Glomerular endothelial cell (primary cell): Measurements from ENCODE around the gene RNU5D-1. TPM values are rescaled to one million over a fixed set of nuclear protein-coding genes. Genes with fewer than 3 reads are reported as not detected.
"Not testable (repeated sequence)": the region's sequence is repeated elsewhere in the genome, so short reads cannot be mapped to it uniquely, and the experiment has no call there.

Experiments
- DNase-seq: peaks from one replicate; pipeline ENCODE4 v3.0.0-alpha.2; 2011; ENCODE audit warnings: low read depth, low spot score; ENCODE audit errors: extremely low read depth
- total RNA-seq: library from RNA; depleted of rRNA; stranded (reverse); fragments of >200 nt; gene quantifications from 2 replicates; pipeline ENCODE4 v1.2.3, GENCODE V29; 2015

Gene RNU5D-1
- not detected in 2 replicates for total RNA-seq

DNA sequence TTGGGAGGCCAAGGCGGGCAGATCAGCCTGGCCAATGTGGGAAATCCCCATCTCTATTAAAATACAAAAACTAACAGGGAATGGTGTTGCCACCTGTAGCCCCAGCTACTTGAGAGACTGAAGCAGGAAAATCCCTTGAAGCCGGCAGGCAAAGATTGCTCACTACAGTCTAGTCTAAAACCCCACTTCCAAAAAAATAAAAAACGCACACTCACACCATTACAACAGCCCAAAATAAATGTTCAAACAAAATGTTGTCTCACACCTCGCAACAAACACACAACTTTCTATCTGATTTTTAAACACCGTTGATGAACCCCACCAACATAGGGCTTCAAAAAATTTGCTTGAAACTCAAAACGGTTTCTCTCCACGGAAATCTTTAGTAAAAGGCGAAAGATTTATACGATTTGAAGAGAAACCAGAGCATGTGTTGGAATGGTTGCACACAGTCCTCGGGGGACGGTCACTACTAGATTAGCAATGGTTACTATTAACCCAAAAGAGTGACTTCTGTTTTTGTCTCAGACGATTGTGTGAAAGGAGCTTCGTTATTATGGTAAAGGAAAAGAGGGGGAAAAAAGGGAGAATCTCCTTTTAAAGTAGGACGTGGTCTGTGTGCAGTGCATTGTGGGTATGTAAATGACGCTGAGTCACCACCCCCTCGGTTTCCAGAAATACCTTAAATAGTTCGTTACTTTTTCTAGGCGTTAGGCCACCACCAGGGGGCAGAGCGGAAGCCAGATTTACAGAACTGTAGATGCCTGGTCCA is at the start of gene RNU5D-1:
Gene RNU5D-1, minus strand, starts transcription at position 430 of the 772 bp plus-strand sequence.
- DNase-seq, result peak; percentile 98

DNA sequence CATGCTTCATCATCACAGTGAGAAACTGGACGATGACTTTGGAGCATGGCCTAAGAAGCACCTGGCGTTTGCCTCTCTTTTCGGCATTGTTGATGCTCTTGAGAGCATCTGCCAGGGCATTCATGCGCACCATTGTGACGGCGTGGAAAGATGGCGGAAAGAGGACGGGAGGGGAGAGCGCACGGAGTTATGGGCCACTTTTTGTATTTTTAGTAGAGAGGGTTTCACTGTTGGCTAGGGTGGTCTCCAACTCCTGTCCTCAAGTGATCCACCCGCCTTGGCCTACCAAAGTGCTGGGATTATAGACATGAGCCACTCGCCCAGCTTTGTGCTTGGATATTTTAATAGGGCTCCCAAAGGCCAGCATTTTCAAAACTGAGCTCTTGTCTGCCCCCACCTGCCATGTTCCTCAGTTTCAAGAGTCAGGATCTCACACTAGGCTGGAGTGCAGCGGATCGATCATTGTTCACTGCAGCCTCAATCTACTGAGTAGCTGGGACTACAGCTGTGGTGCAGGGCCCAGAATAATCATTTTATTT is 49.7 kb upstream of the RNU5D-1 start:
- DNase-seq, result no peak

DNA sequence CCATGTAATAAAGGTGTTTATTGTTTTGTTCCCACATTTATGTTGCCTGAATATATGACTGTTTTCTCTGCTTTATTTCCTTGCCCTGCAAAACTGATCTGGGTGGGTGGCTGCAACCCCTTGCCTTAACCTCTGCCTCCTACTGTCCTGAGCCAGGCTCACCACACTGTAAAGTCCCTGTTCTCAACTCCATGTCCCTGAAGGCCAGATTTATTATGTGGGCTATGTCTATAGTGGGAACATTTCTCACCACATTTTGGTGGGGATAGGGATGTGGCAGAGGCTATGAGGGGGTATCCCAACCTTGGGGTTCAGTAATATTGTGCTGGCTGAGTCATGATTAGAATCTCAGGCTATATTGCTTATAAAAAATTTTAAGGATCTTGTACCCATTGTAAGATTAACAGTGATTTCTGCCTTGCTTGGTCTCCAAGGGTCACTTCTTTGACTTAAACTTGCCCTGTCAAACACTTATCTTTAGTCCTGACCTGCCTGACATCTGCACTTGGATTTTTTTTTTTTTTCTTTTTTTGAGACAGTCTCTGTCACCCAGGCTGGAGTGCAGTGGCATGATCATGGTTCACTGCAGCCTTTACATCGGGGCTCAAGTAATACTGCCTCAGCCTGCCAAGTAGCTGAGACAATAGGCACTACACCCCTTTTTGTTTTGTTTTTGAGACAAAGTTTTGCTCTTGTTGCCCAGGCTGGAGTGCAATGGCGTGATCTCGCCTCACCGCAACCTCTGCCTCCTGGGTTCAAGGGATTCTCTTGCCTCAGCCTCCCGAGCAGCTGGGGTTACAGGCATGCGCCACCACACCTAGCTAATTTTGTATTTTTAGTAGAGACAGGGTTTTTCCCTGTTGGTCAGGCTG is 48.0 kb upstream of the RNU5D-1 start:
- no peak for DNase-seq

DNA sequence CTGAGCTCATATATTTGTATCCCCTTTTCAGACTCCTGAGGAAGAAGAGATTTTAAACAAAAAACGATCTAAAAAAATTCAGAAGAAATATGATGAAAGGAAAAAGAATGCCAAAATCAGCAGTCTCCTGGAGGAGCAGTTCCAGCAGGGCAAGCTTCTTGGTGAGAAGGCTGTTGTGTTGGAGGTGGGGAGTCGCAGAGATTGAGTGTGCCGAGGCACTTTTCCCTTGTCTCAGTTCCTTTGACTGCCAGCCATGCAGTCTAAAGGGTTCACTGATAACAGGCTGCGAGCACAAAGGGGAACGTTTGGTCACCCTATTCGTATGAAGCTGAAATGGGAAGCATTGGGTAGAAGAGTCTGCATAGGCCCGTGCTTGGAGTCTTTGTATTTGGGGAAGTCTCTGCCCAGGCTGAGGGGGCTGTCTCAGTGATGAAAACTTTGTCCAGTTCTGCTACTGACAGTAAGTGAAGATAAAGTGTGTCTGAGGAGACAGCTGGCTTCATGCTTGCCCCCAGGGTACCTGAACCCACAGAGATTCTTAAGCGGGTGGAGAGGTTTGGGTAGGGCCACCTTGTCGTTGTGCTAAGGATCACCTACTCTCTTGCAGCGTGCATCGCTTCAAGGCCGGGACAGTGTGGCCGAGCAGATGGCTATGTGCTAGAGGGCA is 47.1 kb upstream of the RNU5D-1 start:
- DNase-seq, result no peak

DNA sequence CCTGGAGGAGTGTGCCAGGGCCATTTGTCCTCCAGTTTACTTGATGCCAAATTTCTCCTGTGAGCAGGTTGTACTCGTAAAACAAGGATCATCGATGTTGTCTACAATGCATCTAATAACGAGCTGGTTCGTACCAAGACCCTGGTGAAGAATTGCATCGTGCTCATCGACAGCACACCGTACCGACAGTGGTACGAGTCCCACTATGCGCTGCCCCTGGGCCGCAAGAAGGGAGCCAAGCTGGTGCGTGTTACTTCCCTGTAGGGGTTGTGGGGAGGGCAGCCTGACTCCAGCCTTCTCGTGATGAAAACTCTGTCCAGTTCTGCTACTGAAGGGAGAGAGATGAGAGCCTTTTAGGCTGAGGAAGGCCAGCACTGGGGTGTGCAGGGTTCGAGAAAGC is 46.6 kb upstream of the RNU5D-1 start:
- no peak for DNase-seq

DNA sequence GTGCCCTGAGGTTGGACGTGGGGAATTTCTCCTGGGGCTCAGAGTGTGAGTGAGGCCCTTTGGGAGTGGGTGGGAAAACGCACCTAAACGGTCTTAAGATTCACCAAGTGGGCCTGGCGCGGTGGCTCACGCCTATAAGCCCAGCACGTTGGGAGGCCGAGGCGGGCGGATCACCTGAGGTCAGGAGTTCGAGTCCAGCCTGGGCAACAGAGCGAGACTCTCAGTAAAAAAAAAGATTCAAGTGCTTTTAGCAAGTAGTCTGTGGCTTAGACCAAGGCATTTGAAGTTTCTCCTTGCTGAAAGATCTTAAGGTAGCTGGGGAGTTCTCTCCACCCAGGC is 45.7 kb upstream of the RNU5D-1 start:
- DNase-seq, result no peak

DNA sequence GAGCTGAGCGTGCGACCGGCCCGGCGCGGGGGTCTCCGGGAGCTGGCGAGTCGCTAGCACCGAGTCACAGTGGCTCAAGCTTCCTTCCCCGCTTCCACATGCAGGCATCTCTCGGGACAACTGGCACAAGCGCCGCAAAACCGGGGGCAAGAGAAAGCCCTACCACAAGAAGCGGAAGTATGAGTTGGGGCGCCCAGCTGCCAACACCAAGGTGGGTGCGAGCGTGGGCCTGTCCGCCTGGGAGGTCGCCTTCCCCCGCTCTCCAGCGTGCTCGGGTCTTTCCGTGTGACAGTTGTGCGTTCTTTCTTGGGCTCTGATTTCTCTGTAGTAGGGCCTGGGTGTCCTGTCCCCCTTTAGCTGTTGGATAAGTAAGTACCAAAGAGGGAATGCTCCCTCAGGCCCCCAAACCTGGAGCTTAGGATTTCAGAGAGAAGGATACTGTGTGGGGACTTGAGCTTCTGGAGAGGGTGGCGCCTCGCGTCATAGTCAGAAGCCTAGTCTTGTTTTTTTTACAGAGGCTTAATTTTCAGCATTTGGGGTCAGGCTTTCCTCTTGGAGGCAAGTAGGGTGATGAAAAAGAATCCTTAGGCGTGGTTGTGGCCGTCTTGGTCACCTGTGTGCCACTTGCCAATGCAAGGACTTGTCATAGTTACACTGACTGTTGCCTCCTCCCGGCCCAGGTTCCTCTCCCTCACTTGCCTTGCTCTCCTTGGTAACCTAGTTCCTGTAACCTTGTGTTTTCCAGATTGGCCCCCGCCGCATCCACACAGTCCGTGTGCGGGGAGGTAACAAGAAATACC is 45.2 kb upstream of the RNU5D-1 start:
- DNase-seq, result no peak

DNA sequence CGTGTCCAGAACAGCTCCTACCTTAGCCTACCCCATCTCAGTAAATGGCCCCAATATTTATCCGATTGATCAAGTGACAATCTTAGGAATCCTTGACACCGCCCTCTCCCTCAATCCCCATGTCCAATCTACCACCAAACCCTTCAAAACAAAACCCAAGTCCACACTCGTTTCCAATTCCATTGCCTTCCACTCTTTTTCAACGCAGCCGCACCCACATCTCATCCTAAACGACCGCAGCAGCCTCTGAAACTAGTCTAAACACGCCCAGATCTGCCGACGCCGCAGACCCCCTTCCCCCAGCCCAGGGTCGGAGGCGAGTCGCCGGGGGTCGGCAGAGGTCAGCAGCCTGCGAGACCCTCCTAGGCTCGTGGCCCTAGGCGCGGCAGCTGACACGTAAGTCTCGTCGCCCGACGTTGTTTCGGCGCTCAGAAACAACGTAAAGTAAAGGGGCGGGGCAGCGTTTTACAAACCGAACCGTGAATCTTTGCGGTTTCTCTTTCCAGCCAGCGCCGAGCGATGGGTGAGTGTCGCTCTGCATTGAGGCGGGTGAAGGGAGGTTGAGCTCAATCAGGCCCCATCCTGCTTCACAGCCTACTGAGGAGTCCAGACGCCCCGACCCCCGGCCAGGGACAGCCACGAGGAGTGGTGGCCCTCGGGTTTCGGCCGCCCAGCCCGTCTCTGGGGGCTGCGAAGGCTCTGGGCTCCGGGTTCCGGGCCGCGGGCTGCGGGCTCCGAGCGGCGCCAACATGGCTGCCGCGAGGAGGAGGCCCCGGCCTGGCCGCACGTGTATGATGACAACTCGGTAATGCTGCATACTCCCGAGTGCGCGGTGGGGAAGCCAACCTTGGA is 44.3 kb upstream of the RNU5D-1 start, which contains the start of gene RPS8:
Gene RPS8, plus strand, starts transcription at position 463 of the 852 bp plus-strand sequence. Its CDS starts 57 bp downstream, at position 520.
- peak; percentile 70 for DNase-seq

DNA sequence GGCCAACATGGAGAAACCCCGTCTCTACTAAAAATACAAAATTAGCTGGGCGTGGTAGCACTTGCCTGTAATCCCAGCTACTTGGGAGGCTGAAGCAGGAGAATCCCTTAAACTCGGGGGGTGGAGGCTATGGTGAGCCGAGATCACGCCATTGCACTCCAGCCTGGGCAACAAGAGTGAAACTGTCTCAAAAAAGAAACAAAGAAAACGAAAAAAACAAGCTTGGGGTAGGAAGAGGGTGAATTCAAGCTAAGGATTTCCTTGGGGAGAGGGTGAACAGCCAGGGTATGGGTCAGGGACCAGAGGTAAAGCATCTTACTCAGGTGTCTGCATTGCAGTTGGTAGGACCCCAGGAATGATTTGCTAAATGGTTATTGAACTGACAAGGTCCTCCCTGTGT is 35.5 kb upstream of the RNU5D-1 start:
- DNase-seq, result not testable (repeated sequence)

DNA sequence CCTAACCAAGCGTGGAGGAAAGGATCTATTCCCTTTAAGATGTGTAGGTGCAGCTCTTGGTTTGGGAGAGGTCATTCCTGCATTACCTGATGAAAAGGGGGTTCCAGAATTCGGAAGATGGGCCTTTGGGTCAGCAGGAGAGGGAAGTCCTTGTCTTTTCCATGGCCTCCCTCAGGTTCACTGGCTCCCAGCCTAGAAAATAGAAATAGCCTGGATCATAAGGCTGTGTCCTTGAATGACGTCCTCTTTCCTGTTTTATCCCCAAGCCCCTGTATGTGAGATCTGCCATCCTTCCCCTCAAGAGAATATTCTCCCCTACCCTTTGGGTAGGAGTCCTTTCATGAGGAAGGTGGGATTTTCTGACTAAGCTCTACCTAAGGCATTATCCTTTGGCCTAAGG is 29.9 kb upstream of the RNU5D-1 start:
- no peak for DNase-seq

DNA sequence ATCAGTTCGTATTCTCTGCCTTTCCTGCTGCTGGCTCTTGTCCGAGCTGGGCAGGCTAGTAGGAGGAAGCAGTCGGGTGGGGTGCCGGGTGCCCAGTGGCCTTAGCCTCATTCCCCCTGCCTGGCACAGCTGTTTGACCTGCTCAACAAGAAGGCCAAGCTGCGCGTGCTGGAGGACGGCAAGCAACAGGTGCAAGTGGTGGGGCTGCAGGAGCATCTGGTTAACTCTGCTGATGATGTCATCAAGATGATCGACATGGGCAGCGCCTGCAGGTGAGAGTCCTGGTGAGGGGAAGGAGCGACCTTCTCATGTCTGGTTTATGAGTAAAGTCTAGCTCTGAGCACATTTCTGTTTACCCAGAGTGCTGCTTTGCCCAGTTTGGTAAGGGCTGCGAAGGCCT is 28.1 kb upstream of the RNU5D-1 start:
- no peak for DNase-seq

DNA sequence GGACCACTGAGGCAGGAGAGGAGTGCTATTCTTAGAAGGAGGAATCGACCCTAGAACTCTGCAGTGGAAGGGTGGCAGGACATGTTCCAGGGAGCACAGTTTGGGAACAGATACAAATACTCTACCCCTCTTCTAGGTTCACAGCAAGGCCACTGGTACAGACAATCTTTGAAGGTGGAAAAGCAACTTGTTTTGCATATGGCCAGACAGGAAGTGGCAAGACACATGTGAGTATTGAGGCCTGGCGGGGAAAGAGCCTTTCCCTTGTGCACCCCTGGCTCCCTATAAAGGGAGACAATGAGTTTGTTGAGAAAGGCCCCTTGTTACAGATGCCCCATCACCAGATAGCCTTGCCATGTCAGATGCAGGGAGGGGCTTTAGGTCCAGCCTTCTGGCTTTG is 26.4 kb upstream of the RNU5D-1 start:
- DNase-seq, result no peak

DNA sequence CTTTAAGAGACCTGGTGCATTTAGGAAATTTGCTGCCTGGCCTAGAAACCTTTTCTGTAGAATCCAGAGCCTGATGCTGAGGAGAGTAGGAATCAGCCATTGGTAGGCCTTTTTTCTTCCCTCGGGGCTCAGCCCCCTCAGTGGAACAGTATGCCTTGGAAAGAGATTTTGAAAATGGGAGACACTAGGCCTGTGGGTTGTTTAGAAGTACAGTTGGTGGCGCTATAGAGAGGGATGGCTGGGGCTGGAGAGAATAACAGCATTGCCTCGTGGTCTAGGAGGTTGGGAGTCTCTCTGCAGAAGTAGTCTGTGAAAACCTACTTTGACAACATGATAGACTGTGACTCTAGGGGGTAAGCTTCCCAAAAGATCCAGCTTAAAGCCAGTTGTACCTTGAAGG is 16.9 kb upstream of the RNU5D-1 start:
- no peak for DNase-seq

DNA sequence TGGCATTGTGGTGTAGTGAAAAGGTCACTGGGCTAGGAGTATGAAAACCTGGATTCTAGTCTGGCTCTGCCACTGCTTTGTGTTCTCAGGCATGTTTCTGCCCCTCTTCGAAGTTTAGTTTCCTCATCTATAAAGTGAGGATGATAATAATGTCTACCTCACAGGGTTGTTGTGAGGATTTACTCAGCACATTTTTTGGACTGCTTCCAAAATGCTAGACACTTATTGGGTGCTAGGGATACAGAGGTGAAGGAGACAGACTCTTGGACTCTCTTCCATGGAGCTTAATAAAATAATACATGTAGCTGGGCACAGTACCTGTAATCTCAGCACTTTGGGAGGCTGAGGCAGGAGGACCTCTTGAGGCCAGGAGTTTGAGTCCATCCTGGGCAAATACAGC is 12.2 kb upstream of the RNU5D-1 start:
- no peak for DNase-seq

DNA sequence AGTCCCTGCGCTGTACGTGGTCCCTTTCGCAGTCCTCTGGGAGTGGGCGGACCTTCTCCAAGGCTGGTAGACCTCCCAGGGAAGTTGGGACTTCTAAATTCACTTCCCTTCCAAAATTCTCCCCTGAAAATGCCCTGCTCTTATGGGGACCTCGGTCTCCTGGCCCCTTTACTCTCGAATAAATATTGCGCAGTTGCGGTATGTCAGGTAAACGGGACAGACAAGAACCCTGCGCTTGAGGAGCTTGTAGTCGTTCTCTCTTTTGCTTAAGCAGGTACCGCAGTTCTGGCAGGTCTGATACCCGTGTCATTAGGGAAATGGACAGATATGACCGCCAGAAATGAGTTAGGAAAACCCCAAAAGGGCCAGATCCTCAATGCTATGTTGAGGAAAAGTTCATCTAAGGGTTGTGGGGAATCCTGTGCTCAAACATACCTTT is 9.2 kb upstream of the RNU5D-1 start:
- no peak for DNase-seq

DNA sequence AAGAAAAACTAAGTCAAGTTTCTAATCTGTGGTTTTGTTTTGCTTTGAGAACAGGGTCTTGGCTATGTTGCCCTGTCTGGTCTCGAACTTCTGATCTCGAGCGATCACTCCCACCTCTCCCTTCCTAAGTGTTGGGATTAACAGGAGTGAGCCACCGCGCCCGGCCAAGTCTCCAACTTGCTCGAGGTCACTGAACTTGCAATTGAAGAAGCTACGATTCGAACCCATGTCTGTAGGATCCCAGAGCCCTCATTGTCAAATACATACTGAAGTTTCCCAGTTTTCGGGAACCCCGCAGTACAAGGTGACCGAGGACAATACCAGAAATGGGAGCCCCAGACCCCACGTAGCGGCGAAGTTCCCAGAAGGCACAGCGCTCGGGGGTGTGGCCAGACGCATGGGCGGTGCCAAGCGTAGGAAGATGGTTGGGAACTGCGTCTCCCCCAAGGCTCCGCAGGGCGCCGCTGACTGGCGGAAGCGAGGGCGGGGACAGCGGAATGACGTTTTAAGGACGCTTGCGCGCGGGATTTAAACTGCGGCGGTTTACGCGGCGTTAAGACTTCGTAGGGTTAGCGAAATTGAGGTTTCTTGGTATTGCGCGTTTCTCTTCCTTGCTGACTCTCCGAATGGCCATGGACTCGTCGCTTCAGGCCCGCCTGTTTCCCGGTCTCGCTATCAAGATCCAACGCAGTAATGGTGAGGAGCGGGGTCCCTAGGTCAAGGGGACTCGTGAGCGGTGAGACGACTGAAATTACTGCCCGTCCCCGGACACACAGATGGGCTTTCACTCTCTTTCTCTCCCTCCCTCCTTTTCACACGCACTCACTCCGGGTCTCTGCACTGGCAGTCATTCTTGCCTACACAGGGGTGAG is 8.6 kb upstream of the RNU5D-1 start, which contains the start of gene KIF2C:
Gene KIF2C, plus strand, starts transcription at position 531 of the 872 bp plus-strand sequence. Its CDS starts 96 bp downstream, at position 627.
- peak; percentile 82 for DNase-seq

DNA sequence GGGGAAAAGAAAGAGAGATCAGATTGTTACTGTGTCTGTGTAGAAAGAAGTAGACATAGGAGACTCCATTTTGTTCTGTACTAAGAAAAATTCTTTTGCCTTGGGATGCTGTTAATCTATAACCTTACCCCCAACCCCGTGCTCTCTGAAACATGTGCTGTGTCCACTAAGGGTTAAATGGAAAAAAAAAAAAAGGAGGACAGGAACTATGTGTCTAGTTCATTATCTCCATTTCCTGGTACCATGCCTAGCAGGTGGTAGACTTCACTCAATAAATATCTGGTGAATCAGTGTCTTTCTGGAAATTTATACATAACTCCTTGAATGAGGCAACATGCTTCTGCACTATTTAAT is 8.0 kb upstream of the RNU5D-1 start:
- DNase-seq, result not testable (repeated sequence)

DNA sequence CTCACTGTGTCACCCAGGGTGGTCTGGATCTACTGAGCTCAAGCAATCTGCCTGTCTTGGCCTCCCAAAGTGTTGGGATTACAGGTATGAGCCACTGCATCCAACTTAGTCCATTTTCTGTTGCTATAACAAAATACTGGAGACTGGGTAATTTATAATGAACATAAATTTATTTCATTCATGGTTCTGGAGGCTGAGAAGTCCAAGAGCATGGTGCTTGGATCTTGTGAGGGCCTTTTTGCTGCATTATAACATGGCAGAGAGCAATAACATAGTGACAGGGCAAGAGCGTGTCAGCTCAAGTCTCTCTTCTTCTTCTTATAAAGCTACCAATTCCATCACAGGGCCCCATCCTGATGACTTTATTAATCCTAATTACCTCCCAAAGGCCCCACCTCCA is 5.0 kb upstream of the RNU5D-1 start:
- no peak for DNase-seq
